Fibroblast of mammary gland (primary cell): Measurements from ENCODE around the gene DNAJC6.
A peak's percentile ranks its signal among the peaks of the same experiment; 100 is the strongest.

Experiments used
- DNase-seq: peaks from one replicate; pipeline ENCODE4 v3.0.0-alpha.2; 2010; ENCODE audit warnings: low read depth
- H3K4me3 ChIP-seq: 2 replicates; pipeline ENCODE4 v1.5.1; 2011; ENCODE audit warnings: low read depth, mild to moderate bottlenecking, low read length, moderate library complexity; ENCODE audit not compliant: control insufficient read depth
- TF ChIP-seq, protein P1 (sequence below): conservative IDR thresholded peaks from 2 replicates; pipeline ENCODE4 v1.5.1; 2011; ENCODE audit warnings: low read depth, low read length, inconsistent platforms; ENCODE audit not compliant: control insufficient read depth, insufficient read depth

Gene DNAJC6

DNA sequence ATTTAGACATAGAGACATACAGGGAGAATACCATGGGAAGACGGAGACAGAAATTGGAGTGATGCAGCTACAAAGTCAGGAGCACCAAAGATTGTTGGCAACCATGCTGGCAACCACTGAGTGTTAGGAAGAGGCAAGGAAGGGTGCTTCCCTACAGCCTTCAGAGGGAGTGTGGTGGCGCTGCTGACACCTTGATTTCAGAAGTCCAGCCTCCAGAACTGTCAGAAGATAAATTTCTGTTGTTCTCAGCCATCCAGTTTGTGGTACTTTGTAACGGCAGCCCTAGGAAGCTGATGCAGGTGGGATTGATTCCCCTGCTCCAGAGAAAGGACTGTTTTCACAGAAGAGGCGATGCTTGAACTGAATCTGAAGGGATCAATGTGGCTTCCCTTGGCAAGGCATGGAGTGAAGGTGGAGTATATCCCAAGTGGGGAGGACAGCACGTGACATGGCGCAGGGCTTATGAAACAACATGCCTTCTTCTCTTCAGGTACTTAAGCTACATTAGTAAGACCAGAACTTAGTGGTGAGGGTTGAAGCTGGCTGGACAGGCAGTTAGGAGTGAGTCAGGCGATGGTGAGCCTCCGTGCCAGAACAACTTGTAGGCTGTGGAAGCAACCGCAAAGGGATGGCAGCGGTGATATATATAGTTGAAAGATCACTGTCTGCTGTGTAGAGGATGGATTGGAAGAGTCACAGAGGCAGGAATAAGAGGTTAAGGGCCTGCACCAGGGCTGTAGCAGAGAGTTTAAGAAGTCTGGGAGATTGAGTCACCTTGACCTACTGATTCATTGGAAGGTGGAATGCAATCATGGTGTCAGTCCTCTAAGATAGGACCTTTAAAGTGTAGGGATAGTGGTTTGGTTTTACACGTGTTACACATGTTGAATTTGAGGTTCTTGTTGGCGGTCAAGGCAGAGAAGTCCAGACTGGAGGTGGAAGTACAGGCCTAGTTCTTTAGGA is 113.2 kb downstream of the DNAJC6 start:
- TF ChIP-seq, protein P1, sequence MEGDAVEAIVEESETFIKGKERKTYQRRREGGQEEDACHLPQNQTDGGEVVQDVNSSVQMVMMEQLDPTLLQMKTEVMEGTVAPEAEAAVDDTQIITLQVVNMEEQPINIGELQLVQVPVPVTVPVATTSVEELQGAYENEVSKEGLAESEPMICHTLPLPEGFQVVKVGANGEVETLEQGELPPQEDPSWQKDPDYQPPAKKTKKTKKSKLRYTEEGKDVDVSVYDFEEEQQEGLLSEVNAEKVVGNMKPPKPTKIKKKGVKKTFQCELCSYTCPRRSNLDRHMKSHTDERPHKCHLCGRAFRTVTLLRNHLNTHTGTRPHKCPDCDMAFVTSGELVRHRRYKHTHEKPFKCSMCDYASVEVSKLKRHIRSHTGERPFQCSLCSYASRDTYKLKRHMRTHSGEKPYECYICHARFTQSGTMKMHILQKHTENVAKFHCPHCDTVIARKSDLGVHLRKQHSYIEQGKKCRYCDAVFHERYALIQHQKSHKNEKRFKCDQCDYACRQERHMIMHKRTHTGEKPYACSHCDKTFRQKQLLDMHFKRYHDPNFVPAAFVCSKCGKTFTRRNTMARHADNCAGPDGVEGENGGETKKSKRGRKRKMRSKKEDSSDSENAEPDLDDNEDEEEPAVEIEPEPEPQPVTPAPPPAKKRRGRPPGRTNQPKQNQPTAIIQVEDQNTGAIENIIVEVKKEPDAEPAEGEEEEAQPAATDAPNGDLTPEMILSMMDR, result no peak
- peak overlapping the region; percentile 93 for H3K4me3 ChIP-seq
- DNase-seq, result peak; percentile 92

DNA sequence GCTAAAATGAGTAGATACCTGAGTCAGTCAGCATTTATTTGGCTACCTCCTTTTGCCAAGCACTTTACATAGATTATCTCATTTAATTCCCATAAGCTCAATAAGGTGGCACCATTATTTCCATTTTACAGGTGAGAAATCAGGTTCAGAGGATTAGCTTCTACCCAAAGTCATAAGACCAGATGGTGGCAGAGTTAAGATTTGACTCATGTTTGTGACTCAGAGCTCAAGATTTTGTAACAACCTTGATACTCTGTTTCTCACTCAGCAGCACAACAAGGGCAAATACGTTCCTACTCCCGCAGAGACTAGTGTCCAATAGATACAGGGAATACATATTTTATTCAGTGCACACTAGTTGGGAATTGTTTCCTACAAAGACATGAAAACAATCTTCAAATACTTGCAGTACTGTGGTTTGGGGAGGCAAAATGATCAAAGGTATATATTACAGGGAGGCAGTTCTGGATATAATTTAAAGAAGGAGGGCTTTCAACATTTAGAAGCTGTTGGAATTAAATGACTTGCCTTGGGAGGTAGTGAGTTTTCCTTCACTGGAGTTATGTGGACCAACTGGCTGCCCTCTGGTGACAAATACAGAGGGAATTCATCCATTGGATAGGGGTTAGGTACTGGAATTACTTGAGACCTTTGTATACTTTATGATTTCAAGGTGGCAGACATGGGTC is 114.7 kb downstream of the DNAJC6 start:
- H3K4me3 ChIP-seq, result no peak overlapping the region
- TF ChIP-seq, protein P1, result no peak
- peak; percentile 94 for DNase-seq

DNA sequence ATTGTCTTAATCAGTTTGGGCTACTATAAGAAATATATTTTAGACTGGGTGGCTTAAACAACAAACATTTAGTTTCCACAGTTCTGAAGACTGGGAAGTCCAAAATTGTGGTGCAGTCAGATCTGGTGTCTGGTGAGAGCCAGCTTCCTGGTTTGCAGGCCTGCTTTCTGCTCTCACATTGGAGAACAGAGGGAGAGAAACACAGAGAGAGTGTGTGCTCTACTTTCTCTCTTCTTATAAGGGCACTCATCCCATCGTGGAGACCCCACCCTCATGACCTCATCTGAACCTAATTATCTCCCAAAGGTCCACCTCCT is 115.2 kb downstream of the DNAJC6 start:
- no peak overlapping the region for H3K4me3 ChIP-seq
- no peak for DNase-seq
- TF ChIP-seq, protein P1, result no peak

DNA sequence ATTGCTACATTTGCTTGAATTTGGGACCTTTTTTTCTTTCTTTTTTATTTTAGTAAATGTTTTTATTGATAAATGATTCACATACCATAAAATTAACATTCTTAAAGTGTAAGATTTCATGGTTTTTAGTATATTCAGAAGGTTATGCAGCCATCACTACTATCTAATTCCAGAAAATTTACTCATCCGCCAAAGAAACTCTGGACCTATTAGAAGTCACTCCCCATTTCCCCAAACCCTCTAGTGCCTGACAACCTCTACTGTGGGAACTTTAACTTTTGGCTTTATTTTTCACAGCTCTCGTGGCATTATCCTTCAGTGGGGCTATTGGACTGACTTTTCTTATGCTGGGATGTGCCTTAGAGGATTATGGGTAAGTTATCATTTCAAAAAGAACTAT is 115.7 kb downstream of the DNAJC6 start:
- TF ChIP-seq, protein P1, result no peak
- no peak overlapping the region for H3K4me3 ChIP-seq

DNA sequence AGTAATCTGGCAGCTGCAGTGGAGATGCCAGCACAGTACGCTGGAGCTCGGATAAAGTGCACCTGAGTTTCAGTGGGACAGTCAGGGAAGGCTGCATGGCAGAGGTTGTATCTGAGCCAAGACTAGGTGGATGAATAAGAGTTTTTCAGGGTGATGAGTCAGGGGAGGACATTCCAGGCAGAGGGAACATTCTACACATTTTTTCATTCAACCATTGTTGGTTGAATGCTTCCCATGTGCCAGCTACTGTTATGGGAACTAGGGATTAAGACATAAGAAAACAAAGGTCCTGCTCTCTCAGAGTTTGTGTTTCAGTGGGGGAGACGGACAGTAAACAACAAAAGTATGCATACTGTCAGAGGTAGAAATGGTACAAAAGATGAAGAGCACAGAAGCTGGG is 116.4 kb downstream of the DNAJC6 start:
- no peak overlapping the region for H3K4me3 ChIP-seq
- DNase-seq, result peak; percentile 89
- TF ChIP-seq, protein P1, result no peak

More for the DNA sequence above, 115.7 kb downstream of the DNAJC6 start:
- DNase-seq, result no peak

DNA sequence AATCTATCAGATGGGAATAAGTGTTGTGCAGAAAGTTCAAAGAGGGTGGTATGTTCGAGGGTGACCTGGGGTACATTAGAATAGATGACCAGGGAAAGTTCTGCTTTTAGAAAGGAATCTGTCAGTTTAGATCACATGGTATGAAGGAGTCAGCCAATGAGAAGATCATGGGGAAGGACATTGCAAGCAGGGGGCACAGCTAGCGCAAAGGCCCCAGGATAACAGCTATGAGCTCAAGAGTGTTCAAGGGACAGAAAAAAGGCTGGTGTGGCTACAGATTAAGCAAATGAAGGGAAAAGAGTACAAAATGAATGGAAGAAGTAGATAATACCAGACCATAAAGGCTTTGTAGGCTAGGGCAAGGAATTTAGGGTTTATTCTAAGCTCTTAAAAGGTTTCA is 119.7 kb downstream of the DNAJC6 start:
- no peak overlapping the region for H3K4me3 ChIP-seq
- TF ChIP-seq, protein P1, result no peak
- DNase-seq, result no peak
